Prostate gland (tissue), 2 donors: ENCODE measurements around the gene CDRT4. TPM values are rescaled to one million over a fixed set of nuclear protein-coding genes. Genes with fewer than 3 reads are reported as not detected.

ENCODE experiments used
- DNase-seq: peaks from one replicate; pipeline ENCODE4 v3.0.0-alpha.2; 2019; ENCODE audit warnings: low spot score
- H3K27ac ChIP-seq, 2 donors: fragments of 200-600 bp; sonication (generic); 2 replicates each; pipeline ENCODE4 v1.5.1; 2017 to 2019
- H3K27me3 ChIP-seq: fragments of 200-600 bp; sonication (generic); replicated peaks from 2 replicates; pipeline ENCODE4 v1.5.1; 2019; ENCODE audit not compliant: insufficient read depth
- H3K36me3 ChIP-seq, 2 donors: fragments of 200-600 bp; sonication (generic); 1 replicate in 1 of 2; 2 replicates in 1 of 2; pipeline versions ENCODE4 v1.5.1 to v1.8.1; 2017 to 2019
- H3K4me1 ChIP-seq: fragments of 200-600 bp; sonication (generic); replicated peaks from 2 replicates; pipeline ENCODE4 v1.5.1; 2019
- H3K4me3 ChIP-seq, 2 donors: fragments of 200-600 bp; sonication (generic); 2 replicates each; pipeline ENCODE4 v1.5.1; 2017 to 2019
- H3K9me3 ChIP-seq: fragments of 200-600 bp; sonication (generic); 2 replicates; pipeline ENCODE4 v1.5.1; 2017
- POLR2A ChIP-seq: fragments of 450-650 bp; IDR thresholded peaks from one replicate; pipeline ENCODE4 v1.6.1; 2016; ENCODE audit warnings: antibody characterized with exemption, mild to moderate bottlenecking
- POLR2AphosphoS5 ChIP-seq: sonication (generic); formaldehyde crosslinking; IDR thresholded peaks from one replicate; pipeline ENCODE4 v1.6.1; 2017; ENCODE audit warnings: antibody characterized with exemption
- WGBS: methylation state at CpG from one replicate; pipeline ENCODE4 v1.1.5; 2018; 5-methylcytosine and 5-hydroxymethylcytosine counted together
- intact Hi-C: fragments of 100-400 bp; cut with DNase I; formaldehyde crosslinking; loops from one replicate; pipeline ENCODE4 v1.14.2; 2022
- total RNA-seq, 2 donors: library from RNA; depleted of rRNA; stranded (reverse); fragments of >200 nt; gene quantifications; one replicate each; pipeline ENCODE4 v1.1.0, GENCODE V29; 2016
- TF ChIP-seq, protein P1 (sequence below), 4 experiments: fragments of 200-600 bp in 2 of 4; fragments of 450-650 bp in 2 of 4; sonication (generic) in 2 of 4; IDR thresholded peaks; 1 replicate in 3 of 4; 2 replicates in 1 of 4; pipeline ENCODE4 v1.5.1; 2016 to 2019; ENCODE audit warnings: antibody characterized with exemption in 4 of 4, mild to moderate bottlenecking in 2 of 4, moderate library complexity in 2 of 4

CDRT4 gene
- total RNA-seq, 2 donors from 2014 or later, result 8.5 to 13.0 TPM

DNA sequence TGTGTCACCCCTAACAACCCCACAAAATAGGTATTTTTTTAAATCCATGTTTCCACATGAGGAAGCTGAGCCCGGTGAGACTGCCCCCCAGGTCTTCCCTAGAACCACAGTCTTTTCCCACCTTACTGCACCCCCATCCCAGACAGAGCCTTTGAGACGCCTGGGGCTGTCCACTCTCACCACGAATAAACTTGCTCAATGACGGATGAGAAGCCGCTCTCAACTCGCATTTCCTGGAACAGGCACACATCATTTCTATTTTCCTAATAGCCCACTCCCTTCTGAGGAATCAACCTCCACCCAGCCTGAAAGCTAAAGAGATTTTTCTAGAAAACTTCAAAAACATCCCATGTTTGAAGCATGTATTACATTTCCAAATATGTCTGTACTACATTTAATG is 14.1 kb upstream of the CDRT4 start:
- Histone ChIP-seq H3K36me3 (no peaks in the 10 kb centered on the region), H3K4me3 (no peak overlapping the region), H3K27me3 (no peaks in the 10 kb centered on the region), H3K9me3 (no peaks in the 10 kb centered on the region), H3K4me1 (no peaks in the 10 kb centered on the region), H3K27ac (no peak overlapping the region)
- DNase-seq, result no peak
- TF ChIP-seq POLR2A (no peak), POLR2AphosphoS5 (no peak)
- TF ChIP-seq, protein P1, sequence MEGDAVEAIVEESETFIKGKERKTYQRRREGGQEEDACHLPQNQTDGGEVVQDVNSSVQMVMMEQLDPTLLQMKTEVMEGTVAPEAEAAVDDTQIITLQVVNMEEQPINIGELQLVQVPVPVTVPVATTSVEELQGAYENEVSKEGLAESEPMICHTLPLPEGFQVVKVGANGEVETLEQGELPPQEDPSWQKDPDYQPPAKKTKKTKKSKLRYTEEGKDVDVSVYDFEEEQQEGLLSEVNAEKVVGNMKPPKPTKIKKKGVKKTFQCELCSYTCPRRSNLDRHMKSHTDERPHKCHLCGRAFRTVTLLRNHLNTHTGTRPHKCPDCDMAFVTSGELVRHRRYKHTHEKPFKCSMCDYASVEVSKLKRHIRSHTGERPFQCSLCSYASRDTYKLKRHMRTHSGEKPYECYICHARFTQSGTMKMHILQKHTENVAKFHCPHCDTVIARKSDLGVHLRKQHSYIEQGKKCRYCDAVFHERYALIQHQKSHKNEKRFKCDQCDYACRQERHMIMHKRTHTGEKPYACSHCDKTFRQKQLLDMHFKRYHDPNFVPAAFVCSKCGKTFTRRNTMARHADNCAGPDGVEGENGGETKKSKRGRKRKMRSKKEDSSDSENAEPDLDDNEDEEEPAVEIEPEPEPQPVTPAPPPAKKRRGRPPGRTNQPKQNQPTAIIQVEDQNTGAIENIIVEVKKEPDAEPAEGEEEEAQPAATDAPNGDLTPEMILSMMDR (IDR thresholded peaks at IDR 0.05), result no peak
- WGBS, result 90% methylated on average over 6 of the region's 6 CpGs
- intact Hi-C loops, result no loop called here

DNA sequence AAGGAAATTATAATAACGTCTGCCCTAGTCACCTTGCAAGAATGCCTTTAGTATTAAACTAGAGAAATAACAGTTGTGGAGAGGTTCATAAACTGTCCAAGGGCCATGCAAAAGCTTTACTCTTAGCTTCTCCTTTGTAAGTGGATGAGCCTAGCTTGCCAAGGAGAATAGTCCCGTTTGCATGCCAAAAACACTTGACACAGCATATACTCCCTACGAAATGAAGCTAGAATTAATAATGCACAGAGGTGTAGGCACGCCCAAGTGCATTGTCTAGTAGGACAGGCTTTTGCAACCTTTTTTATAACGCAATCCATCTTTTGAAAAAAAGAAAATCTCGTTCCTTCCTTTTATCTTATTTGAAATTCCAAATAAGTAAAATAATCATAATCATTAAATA is 12.8 kb upstream of the CDRT4 start:
- Histone ChIP-seq H3K27ac (no peak overlapping the region), H3K9me3 (no peaks in the 10 kb centered on the region), H3K36me3 (no peaks in the 10 kb centered on the region), H3K4me1 (no peaks in the 10 kb centered on the region), H3K27me3 (no peaks in the 10 kb centered on the region), H3K4me3 (no peak overlapping the region)
- intact Hi-C loops, result no loop called here
- DNase-seq, result no peak
- WGBS, result 72% methylated on average over 6 of the region's 6 CpGs
- TF ChIP-seq, protein P1 (IDR thresholded peaks at IDR 0.05), result no peak
- no peak for TF ChIP-seq POLR2AphosphoS5

DNA sequence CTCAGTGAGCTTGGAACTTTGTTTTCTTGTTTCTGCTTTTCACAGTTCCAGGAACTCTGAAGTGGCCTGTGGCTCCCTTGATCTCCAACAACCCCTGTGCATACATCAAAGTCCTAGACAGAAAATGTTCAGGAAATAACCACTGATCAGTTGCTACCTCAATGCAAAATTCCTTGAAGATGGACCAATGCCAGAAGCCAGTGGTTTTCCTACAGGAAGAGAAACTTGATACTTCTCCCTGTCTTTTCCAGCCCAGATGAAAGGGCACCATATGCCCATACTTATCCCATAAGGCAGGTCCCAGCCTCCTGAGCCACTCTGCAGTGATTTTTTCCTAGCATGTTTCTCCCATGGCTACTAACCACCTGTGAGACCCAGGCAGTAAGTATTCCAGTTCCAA is 12.3 kb upstream of the CDRT4 start:
- Histone ChIP-seq H3K9me3 (no peaks in the 10 kb centered on the region), H3K4me1 (no peaks in the 10 kb centered on the region), H3K36me3 (no peaks in the 10 kb centered on the region), H3K27ac (no peak overlapping the region), H3K27me3 (no peaks in the 10 kb centered on the region), H3K4me3 (no peak overlapping the region)
- intact Hi-C loops, result no loop called here
- DNase-seq, result no peak
- TF ChIP-seq POLR2A, result no peak
- no peak for TF ChIP-seq POLR2AphosphoS5
- TF ChIP-seq, protein P1 (IDR thresholded peaks at IDR 0.05), result no peak

DNA sequence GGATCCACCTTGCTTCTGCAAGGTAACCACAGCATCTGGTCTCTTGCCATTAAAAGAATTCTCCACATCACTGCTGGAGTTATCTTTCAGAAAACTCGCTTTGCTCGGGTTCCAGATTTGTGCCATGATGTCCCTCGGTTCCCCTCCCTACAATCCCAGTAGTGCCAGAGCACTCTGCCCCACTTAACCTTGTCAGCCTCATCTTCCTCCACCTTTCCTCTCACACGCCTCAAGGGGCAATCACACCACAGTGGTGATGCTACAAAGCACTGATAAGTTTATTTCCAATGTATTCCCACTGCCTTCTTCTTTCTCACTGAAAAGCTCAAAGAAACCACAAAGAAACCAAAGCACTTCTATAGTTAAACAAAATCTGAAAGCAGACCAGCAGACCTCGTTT is 11.4 kb upstream of the CDRT4 start:
- Histone ChIP-seq H3K27ac (no peak overlapping the region), H3K4me1 (no peaks in the 10 kb centered on the region), H3K9me3 (no peaks in the 10 kb centered on the region), H3K4me3 (no peak overlapping the region), H3K36me3 (no peaks in the 10 kb centered on the region), H3K27me3 (no peaks in the 10 kb centered on the region)
- TF ChIP-seq POLR2A (no peak), POLR2AphosphoS5 (no peak)
- TF ChIP-seq, protein P1 (IDR thresholded peaks at IDR 0.05), result no peak
- DNase-seq, result no peak
- intact Hi-C loops, result no loop called here
- 91% methylated on average over 5 of the region's 5 CpGs for WGBS

DNA sequence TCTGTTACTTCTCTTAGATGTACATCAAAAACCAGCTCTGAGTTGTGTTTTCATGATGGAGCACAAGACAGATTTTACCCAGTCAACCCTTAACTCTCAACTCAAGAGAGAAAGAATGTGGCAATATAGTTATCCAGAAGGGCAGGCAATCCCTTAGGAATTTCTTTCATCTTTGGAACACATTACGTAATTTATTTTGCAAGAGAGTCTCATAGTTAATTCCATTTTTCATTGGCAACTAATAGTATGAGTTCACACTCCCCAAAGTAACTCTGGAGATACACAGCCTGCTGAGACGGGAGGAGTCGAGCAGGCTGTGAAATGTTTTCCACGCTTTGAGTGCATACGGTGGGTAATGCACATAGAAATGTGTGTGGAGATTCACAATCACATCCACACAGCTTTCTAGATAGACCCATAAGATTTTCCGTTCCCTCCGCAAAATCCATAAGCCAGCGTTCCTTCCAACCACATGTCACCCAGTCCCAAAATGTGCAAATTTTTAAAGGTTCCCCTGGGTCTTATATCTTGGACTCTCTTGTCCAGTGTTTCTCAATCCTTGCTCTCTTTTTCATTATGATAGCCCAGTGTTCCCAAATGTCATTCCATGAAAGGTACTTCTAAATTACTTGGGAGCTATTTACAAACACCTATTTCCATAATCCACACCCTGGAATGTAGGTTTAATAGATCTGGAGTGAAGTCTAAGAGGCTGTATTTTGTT is 8.4 kb upstream of the CDRT4 start:
- Histone ChIP-seq H3K27ac (no peak overlapping the region), H3K4me3 (no peak overlapping the region), H3K9me3 (no peaks in the 10 kb centered on the region), H3K4me1 (no peaks in the 10 kb centered on the region), H3K36me3 (no peaks in the 10 kb centered on the region), H3K27me3 (no peaks in the 10 kb centered on the region)
- WGBS, result 89% methylated on average over 8 of the region's 8 CpGs
- intact Hi-C loops, result no loop called here
- no peak for TF ChIP-seq POLR2AphosphoS5
- TF ChIP-seq POLR2A, result no peak
- TF ChIP-seq, protein P1 (IDR thresholded peaks at IDR 0.05), result no peak
- DNase-seq, result no peak
